Placental epithelial cell (primary cell): ENCODE data around the gene STK39. TPM values are rescaled to one million over a fixed set of nuclear protein-coding genes. Genes with fewer than 3 reads are reported as not detected.

Experiments used
- small RNA-seq: library from RNA; depleted of rRNA; stranded (forward); fragments of <200 nt; gene quantifications from one replicate; pipeline ENCODE3, GENCODE V24; 2012
- total RNA-seq: library from RNA; depleted of rRNA; stranded (reverse); fragments of >200 nt; gene quantifications from 2 replicates; pipeline ENCODE4 v1.2.3, GENCODE V29; 2012

The STK39 gene
- total RNA-seq = 5.1 and 5.6 TPM in 2 replicates

DNA sequence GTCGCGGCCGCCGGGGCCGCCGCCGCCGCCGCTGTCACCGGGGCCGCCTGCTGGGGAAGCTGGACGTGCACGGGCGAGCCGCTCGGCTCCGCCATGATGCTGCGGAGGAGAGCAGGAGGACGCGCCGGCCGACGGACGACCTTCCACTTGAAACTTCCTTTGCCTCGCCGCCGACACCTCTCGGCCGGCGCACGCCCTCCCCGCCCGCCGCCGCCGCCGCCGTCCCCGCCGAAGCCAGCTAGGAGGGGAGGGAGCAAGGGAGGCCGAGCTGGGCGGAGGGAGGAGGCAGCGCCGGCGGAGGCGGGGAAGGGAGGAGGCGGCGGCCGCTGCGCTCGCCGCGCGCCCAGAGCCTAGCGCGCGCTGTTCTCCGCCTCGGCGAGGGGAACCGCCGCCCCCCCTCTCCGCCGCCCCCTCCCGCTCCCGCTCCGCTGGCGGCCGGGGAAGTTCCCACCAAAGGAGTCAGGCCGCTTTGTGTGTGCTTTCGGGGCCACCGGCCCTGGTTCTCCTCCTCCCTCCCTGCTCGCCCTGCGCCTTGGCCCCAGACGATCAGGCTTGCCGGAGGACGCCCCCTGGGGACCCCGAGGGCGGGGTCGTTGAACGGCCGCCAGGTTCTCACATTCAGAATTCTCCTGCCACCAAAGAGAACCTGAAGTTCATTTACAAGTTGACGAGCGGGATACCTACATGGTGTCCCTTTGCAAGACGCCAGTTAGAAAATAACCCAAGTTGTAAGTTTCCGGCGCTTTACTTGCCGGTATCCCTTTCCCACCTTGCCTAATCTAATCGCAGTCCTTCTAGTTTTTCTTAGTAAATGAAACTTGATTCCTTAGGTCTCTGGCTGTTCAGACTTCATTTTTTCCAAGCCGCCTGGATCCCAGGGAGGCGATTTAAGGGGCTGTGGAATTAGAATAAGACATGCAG is at the start of gene STK39:
Gene STK39 (minus strand): TSS at position 255 of the 921 bp plus-strand sequence. CDS start 160 bp downstream, at position 95.

Small RNAs within 50 kb of the gene (small RNA-seq; reads per million reads assigned to genes)
- 2.8 reads per million, percentile 84 among the genes with 10 or more reads in this experiment for gene AC067940.1

Other genes with a start within 250 kb of the STK39 start
- 48.3 and 64.3 TPM in 2 replicates for gene CERS6, start 208.7 kb upstream of the STK39 start, total RNA-seq